Subcutaneous adipose tissue (tissue), 4 donors: ENCODE data around the gene TRPV3. TPM values are rescaled to one million over a fixed set of nuclear protein-coding genes. Genes with fewer than 3 reads are reported as not detected.

Source experiments
- total RNA-seq, 4 donors: library from RNA; depleted of rRNA; stranded (reverse); fragments of >200 nt; gene quantifications; one replicate each; pipeline ENCODE4 v1.1.0, GENCODE V29; 2016
- TF ChIP-seq, protein P1 (sequence below): fragments of 450-650 bp; IDR thresholded peaks from one replicate; pipeline ENCODE4 v1.5.1; 2016; ENCODE audit warnings: low read depth, mild to moderate bottlenecking, control low read depth, antibody characterized with exemption, moderate library complexity

TRPV3 gene
- total RNA-seq, 4 donors from 2014 or later = 0.16 to 2.8 (median 1.3) TPM

DNA sequence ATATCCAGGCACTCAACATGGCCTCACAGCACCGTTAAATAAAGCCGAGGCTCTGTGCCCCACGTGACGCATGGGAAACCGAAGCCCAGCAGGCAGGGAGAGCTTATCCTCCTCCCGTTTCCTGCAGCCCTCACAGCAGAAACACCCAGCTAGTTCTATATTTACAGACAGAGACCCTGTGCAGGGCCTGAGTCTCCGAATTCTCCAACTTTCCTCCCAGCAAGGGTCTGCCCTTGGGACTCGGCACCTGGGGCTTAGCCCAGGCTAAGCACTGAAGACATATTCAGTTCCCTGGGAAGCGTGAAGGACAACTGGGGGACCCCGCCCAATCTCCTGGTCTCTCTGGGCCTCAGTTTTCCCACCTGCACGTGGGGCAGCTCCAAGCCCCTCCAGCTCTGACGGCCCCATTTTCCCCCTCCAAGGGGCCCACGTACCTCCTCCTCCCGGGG, 29.2 kb downstream of the TRPV3 start:
- TF ChIP-seq, protein P1, sequence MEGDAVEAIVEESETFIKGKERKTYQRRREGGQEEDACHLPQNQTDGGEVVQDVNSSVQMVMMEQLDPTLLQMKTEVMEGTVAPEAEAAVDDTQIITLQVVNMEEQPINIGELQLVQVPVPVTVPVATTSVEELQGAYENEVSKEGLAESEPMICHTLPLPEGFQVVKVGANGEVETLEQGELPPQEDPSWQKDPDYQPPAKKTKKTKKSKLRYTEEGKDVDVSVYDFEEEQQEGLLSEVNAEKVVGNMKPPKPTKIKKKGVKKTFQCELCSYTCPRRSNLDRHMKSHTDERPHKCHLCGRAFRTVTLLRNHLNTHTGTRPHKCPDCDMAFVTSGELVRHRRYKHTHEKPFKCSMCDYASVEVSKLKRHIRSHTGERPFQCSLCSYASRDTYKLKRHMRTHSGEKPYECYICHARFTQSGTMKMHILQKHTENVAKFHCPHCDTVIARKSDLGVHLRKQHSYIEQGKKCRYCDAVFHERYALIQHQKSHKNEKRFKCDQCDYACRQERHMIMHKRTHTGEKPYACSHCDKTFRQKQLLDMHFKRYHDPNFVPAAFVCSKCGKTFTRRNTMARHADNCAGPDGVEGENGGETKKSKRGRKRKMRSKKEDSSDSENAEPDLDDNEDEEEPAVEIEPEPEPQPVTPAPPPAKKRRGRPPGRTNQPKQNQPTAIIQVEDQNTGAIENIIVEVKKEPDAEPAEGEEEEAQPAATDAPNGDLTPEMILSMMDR = no peak

DNA sequence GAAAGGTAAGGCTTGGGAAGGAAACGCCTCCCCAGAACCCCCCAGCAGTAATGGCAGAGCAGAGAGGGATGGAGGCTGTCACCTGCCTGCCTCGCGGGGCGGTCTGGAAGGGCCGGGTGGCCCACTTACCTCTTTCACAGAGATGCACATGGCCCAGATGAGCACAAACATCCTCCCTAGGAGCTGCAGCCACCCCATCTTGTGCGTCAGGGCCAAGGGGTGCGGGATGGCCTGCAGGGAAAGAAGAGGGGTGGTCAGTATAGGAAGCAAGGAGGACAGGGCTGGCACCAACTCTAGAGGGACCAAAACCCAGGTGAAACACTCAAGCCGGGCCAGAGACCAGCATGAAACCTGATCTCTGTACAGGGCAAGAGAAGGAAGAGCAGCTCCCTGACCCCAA, 29.7 kb downstream of the TRPV3 start:
- TF ChIP-seq, protein P1 = no peak

DNA sequence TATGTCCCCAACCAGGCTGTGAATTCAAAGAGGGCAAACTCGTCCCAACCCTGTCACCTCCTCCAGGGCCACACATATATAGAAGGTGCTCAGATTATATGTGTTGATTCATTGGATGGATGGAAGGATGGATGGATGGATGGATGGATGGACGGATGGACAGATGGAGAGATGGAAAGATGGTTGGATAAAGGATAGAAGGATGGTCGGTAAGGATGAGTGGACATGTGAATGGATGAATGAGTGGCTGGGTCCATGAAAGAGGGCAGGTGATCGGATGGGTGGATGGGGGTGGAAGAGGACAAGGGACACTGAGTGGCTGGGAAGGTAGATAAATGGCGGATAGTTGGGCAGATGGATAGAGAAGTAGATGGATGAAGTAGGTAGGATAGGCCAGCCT, 30.1 kb downstream of the TRPV3 start:
- TF ChIP-seq, protein P1 = no peak

DNA sequence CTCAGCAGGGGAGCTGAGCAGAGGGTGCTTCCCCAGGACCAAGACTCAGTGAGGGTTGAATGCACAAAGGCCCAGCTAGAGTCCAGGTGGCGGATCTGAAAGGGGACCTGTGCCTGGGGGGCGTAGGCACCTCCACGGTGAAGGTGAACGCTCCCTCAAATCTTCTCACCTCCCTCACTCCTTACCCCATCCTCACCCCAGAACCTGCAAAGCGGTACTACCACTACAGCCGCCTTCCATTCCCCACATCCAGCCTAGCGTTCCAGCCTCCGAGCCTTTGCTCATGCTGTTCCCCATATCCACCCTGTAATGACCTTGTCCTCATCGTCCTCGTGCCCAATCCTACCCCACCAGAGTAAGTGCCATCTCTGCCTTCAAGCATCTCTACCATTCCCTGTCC, 30.6 kb downstream of the TRPV3 start:
- TF ChIP-seq, protein P1 = no peak

DNA sequence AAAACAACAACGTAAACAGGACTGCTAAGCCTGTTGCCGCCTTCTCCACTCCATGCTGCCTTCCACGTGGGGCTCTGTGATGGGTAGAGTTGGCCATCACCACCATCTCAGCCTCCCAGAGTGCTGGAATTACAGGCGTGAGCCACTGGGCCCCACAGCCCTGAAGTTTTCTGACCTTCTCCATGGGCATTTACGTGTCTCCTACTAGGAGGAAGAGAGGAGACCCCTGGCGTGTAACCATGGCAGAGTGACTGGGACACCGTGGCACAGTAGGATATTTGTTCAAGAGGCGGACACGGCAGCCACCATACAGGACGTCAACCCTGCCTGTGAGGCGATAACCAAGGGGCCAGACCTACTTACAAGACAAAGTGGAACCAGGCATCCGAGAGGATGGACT, 31.1 kb downstream of the TRPV3 start:
- TF ChIP-seq, protein P1 = no peak

DNA sequence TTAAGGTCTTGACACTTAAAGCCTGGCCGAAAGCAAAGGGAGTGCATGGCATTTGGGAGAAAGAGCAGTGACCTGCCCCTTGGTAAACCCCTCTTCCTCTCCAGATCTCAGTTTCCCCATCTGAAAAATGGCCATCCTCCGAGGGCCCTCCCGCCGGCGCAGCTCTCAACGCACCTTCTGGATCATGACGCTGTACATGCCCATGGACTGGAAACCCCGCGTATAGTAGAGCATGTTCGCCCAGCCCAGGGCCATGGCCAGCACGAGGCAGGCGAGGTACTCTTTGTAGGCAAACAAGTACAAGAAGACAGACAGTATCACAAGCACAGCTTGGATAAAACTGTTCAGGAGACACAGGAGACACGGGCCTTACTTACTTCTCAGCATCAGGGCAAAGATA, 33.6 kb downstream of the TRPV3 start:
- TF ChIP-seq, protein P1 = no peak

DNA sequence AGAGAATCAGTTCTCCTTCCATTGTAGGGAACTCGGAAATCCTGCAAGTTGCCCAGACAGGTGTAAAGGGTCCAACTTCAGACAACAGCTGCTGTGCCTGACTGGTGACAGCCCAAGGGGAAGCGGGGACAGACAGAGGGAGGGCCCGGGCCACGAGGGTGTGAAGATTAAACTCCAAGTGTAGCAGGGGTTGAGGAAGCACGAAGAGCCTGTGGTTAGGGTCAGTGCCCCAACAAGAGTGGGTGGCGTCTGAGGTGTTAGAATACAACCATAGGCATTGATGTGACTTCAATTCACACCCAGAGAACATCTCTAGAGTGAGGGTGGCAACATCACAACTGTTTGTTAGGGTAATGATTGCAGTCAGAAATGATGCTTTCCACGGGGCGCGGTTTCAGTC, 42.7 kb downstream of the TRPV3 start:
- TF ChIP-seq, protein P1 = no peak
